ENCODE data around the gene LTB4R2.

- TF ChIP-seq CTCF (IDR thresholded peaks at IDR 0.05) (no peak), EP300 (IDR thresholded peaks at IDR 0.05) (no peak), POLR2A (IDR thresholded peaks at IDR 0.05) (no peak)
Observed at GRCh38 chr14:24277606-24278321, 32.2 kb upstream of the LTB4R2 start.

All from suprapubic skin (tissue), 3 donors.